H9 (cell line): Measurements from ENCODE around the gene HNMT. TPM values are rescaled to one million over a fixed set of nuclear protein-coding genes. Genes with fewer than 3 reads are reported as not detected.

Experiments used
- DNase-seq: peaks from one replicate; pipeline ENCODE4 v3.0.0-alpha.2; 2017
- H2AFZ ChIP-seq: one replicate; pipeline ENCODE4 v1.6.1; 2013; ENCODE audit warnings: mild to moderate bottlenecking, low read length, control low read depth, moderate library complexity
- H2AK5ac ChIP-seq: 2 replicates; pipeline ENCODE4 v1.6.1; 2013; ENCODE audit warnings: low read length, control low read depth, mixed read lengths; ENCODE audit not compliant: insufficient read length
- H2BK120ac ChIP-seq: one replicate; pipeline ENCODE4 v1.6.1; 2013; ENCODE audit warnings: low read depth, mild to moderate bottlenecking, low read length, control low read depth, inconsistent platforms; ENCODE audit not compliant: poor library complexity, severe bottlenecking
- H2BK12ac ChIP-seq: 2 replicates; pipeline ENCODE4 v1.6.1; 2013; ENCODE audit warnings: low read length, control low read depth, mixed read lengths, low read depth; ENCODE audit not compliant: insufficient read length
- H2BK15ac ChIP-seq: 2 replicates; pipeline ENCODE4 v1.6.1; 2013; ENCODE audit warnings: low read depth, low read length, control low read depth
- H2BK20ac ChIP-seq: one replicate; pipeline ENCODE4 v1.6.1; 2013; ENCODE audit warnings: low read depth, mild to moderate bottlenecking, low read length, control low read depth, inconsistent platforms; ENCODE audit not compliant: poor library complexity, severe bottlenecking
- H2BK5ac ChIP-seq: 2 replicates; pipeline ENCODE4 v1.6.1; 2013; ENCODE audit warnings: low read length, control low read depth, mixed read lengths; ENCODE audit not compliant: insufficient read length
- H3K14ac ChIP-seq: 2 replicates; pipeline ENCODE4 v1.6.1; 2013; ENCODE audit warnings: low read length, control low read depth; ENCODE audit not compliant: insufficient read depth
- H3K18ac ChIP-seq: 2 replicates; pipeline ENCODE4 v1.6.1; 2013; ENCODE audit warnings: low read depth, mild to moderate bottlenecking, mixed read lengths, low read length, control low read depth; ENCODE audit not compliant: insufficient read length
- H3K23ac ChIP-seq: 2 replicates; pipeline ENCODE4 v1.6.1; 2013; ENCODE audit warnings: low read length, control low read depth, mixed read lengths, low read depth; ENCODE audit not compliant: insufficient read length
- H3K23me2 ChIP-seq: 2 replicates; pipeline ENCODE4 v1.6.1; 2013; ENCODE audit warnings: low read depth, mild to moderate bottlenecking, mixed read lengths, low read length, control low read depth; ENCODE audit not compliant: insufficient read length, poor library complexity, severe bottlenecking
- H3K27ac ChIP-seq: 2 replicates; pipeline ENCODE4 v1.5.1; 2013; ENCODE audit warnings: low read length, control low read depth, mixed read lengths, low read depth; ENCODE audit not compliant: insufficient read length
- H3K27me3 ChIP-seq: 2 replicates; pipeline ENCODE4 v1.6.1; 2013; ENCODE audit warnings: low read length, control low read depth, inconsistent platforms; ENCODE audit not compliant: insufficient read depth
- H3K4ac ChIP-seq: 2 replicates; pipeline ENCODE4 v1.6.1; 2013; ENCODE audit warnings: low read depth, mild to moderate bottlenecking, control low read depth, inconsistent platforms, low read length, moderate library complexity
- H3K4me1 ChIP-seq: 2 replicates; pipeline ENCODE4 v1.6.1; 2013; ENCODE audit warnings: low read length, control low read depth, inconsistent platforms; ENCODE audit not compliant: insufficient read depth
- H3K4me2 ChIP-seq: 2 replicates; pipeline ENCODE4 v1.6.1; 2013; ENCODE audit warnings: low read length, control low read depth, mixed read lengths; ENCODE audit not compliant: insufficient read length, insufficient read depth
- H3K56ac ChIP-seq: 2 replicates; pipeline ENCODE4 v1.6.1; 2013; ENCODE audit warnings: low read depth, mild to moderate bottlenecking, mixed read lengths, low read length, control low read depth; ENCODE audit not compliant: insufficient read length
- H3K79me1 ChIP-seq: 2 replicates; pipeline ENCODE4 v1.6.1; 2013; ENCODE audit warnings: low read depth, mild to moderate bottlenecking, moderate library complexity, low read length, control low read depth, inconsistent platforms; ENCODE audit not compliant: insufficient read depth, poor library complexity, severe bottlenecking
- H3K79me2 ChIP-seq: 2 replicates; pipeline ENCODE4 v1.6.1; 2013; ENCODE audit warnings: low read length, control low read depth, inconsistent platforms; ENCODE audit not compliant: insufficient read depth
- H3K9ac ChIP-seq: 2 replicates; pipeline ENCODE4 v1.6.1; 2013; ENCODE audit warnings: low read length, control low read depth, mixed read lengths; ENCODE audit not compliant: insufficient read length; ENCODE audit errors: extremely low read depth
- H3K9me3 ChIP-seq: one replicate; pipeline ENCODE4 v1.6.1; 2013; ENCODE audit warnings: low read depth, low read length, inconsistent platforms; ENCODE audit not compliant: control insufficient read depth
- H3T11ph ChIP-seq: one replicate; pipeline ENCODE4 v1.6.1; 2013; ENCODE audit warnings: mild to moderate bottlenecking, low read length, control low read depth, inconsistent platforms
- H4K20me1 ChIP-seq: one replicate; pipeline ENCODE4 v1.6.1; 2013; ENCODE audit not compliant: control insufficient read depth, insufficient read length, insufficient read depth
- H4K5ac ChIP-seq: 2 replicates; pipeline ENCODE4 v1.6.1; 2013; ENCODE audit warnings: low read depth, mild to moderate bottlenecking, mixed read lengths, low read length, control low read depth; ENCODE audit not compliant: insufficient read length
- H4K8ac ChIP-seq: replicated peaks from 2 replicates; pipeline ENCODE4 v1.6.1; 2013; ENCODE audit warnings: low read length, control low read depth, mixed read lengths, low read depth; ENCODE audit not compliant: insufficient read length
- H4K91ac ChIP-seq: 2 replicates; pipeline ENCODE4 v1.6.1; 2013; ENCODE audit warnings: low read depth, mild to moderate bottlenecking, moderate library complexity, mixed read lengths, low read length, control low read depth; ENCODE audit not compliant: insufficient read length
- H3K27ac Mint-ChIP-seq, 3 experiments: 2 replicates in 2 of 3; 3 replicates in 1 of 3; pipeline ENCODE4 v1.8.0; 2020 to 2021; ENCODE audit warnings: mixed read lengths in 3 of 3, mild to moderate bottlenecking in 1 of 3, moderate library complexity in 1 of 3
- H3K27me3 Mint-ChIP-seq: 2 replicates; pipeline ENCODE4 v1.8.0; 2021; ENCODE audit warnings: low read depth, mild to moderate bottlenecking, moderate library complexity, mixed read lengths
- H3K36me3 Mint-ChIP-seq, 3 experiments: 2 replicates in 2 of 3; 3 replicates in 1 of 3; pipeline ENCODE4 v1.8.0; 2020 to 2021; ENCODE audit warnings: low read depth in 3 of 3, mixed read lengths in 3 of 3; ENCODE audit not compliant: insufficient read depth in 1 of 3
- H3K4me1 Mint-ChIP-seq, 2 experiments: 2 replicates each; pipeline ENCODE4 v1.8.0; 2020; ENCODE audit warnings: mixed read lengths in 2 of 2
- H3K4me3 Mint-ChIP-seq, 2 experiments: 2 replicates in 1 of 2; 3 replicates in 1 of 2; pipeline ENCODE4 v1.8.0; 2020 to 2021; ENCODE audit warnings: mild to moderate bottlenecking in 2 of 2, mixed read lengths in 2 of 2, moderate library complexity in 1 of 2
- H3K9me3 Mint-ChIP-seq, 2 experiments: 2 replicates in 1 of 2; 3 replicates in 1 of 2; pipeline ENCODE4 v1.8.0; 2020; ENCODE audit warnings: mild to moderate bottlenecking in 2 of 2, mixed read lengths in 2 of 2, moderate library complexity in 1 of 2
- WGBS: extraction: QIAGEN DNeasy Blood & Tissue Kit; methylation state at CpG from one replicate; pipeline ENCODE4 v1.1.7; 2013; ENCODE audit warnings: missing lambda C conversion rate, low lambda C conversion rate, mixed read lengths; ENCODE audit not compliant: insufficient read length; ENCODE audit errors: extremely low coverage; 5-methylcytosine and 5-hydroxymethylcytosine counted together
- total RNA-seq: library from RNA; stranded (reverse); gene quantifications from 2 replicates; pipeline ENCODE4 v1.2.1, GENCODE V29; 2021
- TF ChIP-seq, protein P1 (sequence below): fragments of 200-600 bp; sonication (generic); conservative IDR thresholded peaks from 3 replicates; pipeline ENCODE4 v1.8.0; 2021; ENCODE audit warnings: antibody characterized with exemption, mild to moderate bottlenecking

The HNMT gene
- total RNA-seq, 1 experiment from 2014 or later, result 1.3 TPM

DNA sequence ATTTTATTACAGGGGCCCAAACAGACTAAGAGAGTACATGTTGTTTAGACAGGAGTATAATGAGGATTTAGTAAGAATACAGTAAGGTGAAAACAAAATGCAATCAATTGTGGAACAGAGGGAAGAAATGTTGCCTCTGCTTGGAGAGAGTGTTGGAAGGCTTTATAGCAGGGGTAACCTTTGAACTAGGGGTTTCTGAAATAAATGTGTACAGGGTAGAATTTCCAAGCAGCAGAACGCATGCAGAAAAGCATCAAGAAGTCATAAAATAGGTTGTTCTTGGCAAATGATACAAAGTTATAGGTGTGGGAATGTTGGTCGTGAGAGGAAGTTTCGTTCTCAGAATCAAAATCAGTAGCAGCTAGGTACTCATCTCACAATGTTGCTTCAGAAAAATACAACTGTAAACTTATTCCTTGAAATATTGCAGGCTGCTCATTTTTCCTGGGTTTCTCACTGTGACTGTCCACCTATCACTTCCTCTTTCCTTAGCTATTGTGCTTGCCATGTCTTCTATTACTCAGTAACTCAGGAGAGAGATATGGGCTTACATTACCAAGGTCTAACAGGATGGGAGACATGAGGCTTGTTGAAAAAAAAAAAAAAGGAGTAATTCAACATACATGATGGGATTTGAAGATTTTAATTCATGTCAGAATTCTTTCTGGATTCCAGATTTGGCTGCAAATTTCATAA lies 17.1 kb upstream of the HNMT start:
- no peak overlapping the region for H3K56ac ChIP-seq
- no peak overlapping the region for H3K18ac ChIP-seq
- H2AK5ac ChIP-seq, result no peak overlapping the region
- no peak overlapping the region for H3K4ac ChIP-seq
- no CpG with 5 or more reads among the region's 3 CpGs for WGBS
- no peak overlapping the region for H2AFZ ChIP-seq
- no peak overlapping the region for H3K27ac Mint-ChIP-seq
- H4K91ac ChIP-seq, result no peak overlapping the region
- H3K27me3 ChIP-seq, result no peaks in the 10 kb centered on the region; the same call in 1 of the 2 replicates
- no peaks in the 10 kb centered on the region for H3K23me2 ChIP-seq
- H3K14ac ChIP-seq, result no peak overlapping the region
- H2BK120ac ChIP-seq, result no peak overlapping the region
- H3K36me3 Mint-ChIP-seq, result no peaks in the 10 kb centered on the region
- H2BK5ac ChIP-seq, result no peak overlapping the region
- no peaks in the 10 kb centered on the region for H3K4me1 ChIP-seq
- no peak overlapping the region for H4K8ac ChIP-seq
- H3K9me3 Mint-ChIP-seq, result no peaks in the 10 kb centered on the region
- no peak overlapping the region for H4K5ac ChIP-seq
- no peak overlapping the region for H3K4me2 ChIP-seq
- H3K23ac ChIP-seq, result no peak overlapping the region
- no peaks in the 10 kb centered on the region for H4K20me1 ChIP-seq
- H3K4me1 Mint-ChIP-seq, result peaks cover 16 to 20% of the 10 kb centered on the region in 2 experiments
- H3T11ph ChIP-seq, result no peak overlapping the region
- no peak overlapping the region for H2BK15ac ChIP-seq
- no peak overlapping the region for H3K27ac ChIP-seq
- TF ChIP-seq, protein P1, sequence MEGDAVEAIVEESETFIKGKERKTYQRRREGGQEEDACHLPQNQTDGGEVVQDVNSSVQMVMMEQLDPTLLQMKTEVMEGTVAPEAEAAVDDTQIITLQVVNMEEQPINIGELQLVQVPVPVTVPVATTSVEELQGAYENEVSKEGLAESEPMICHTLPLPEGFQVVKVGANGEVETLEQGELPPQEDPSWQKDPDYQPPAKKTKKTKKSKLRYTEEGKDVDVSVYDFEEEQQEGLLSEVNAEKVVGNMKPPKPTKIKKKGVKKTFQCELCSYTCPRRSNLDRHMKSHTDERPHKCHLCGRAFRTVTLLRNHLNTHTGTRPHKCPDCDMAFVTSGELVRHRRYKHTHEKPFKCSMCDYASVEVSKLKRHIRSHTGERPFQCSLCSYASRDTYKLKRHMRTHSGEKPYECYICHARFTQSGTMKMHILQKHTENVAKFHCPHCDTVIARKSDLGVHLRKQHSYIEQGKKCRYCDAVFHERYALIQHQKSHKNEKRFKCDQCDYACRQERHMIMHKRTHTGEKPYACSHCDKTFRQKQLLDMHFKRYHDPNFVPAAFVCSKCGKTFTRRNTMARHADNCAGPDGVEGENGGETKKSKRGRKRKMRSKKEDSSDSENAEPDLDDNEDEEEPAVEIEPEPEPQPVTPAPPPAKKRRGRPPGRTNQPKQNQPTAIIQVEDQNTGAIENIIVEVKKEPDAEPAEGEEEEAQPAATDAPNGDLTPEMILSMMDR, result no peak
- no peaks in the 10 kb centered on the region for H3K79me1 ChIP-seq
- H3K9me3 ChIP-seq, result no peaks in the 10 kb centered on the region
- no peak for DNase-seq
- H3K4me3 Mint-ChIP-seq, result no peak overlapping the region
- H2BK12ac ChIP-seq, result no peak overlapping the region
- no peak overlapping the region for H3K9ac ChIP-seq
- peaks cover 25% of the 10 kb centered on the region for H3K27me3 Mint-ChIP-seq
- H2BK20ac ChIP-seq, result no peak overlapping the region
- no peaks in the 10 kb centered on the region for H3K79me2 ChIP-seq
